ENCODE results near the gene STAB2.

- TF ChIP-seq CTCF (IDR thresholded peaks at IDR 0.05 in 4 of 5, conservative IDR thresholded peaks at IDR 0.05 in 1 of 5) = no peak
- TF ChIP-seq POLR2A (IDR thresholded peaks at IDR 0.05) = no peak
Measured at GRCh38 chr12:103677341-103677740, 90.3 kb downstream of the STAB2 start.

Data from gastrocnemius medialis (tissue), 4 donors.